ENCODE results near the gene OIT3. TPM values are rescaled to one million over a fixed set of nuclear protein-coding genes. Genes with fewer than 3 reads are reported as not detected.

OIT3 gene
- total and polyA plus RNA-seq, 12 donors = 0.06 to 1.6 (median 0.34) TPM; not detected in 5

DNA sequence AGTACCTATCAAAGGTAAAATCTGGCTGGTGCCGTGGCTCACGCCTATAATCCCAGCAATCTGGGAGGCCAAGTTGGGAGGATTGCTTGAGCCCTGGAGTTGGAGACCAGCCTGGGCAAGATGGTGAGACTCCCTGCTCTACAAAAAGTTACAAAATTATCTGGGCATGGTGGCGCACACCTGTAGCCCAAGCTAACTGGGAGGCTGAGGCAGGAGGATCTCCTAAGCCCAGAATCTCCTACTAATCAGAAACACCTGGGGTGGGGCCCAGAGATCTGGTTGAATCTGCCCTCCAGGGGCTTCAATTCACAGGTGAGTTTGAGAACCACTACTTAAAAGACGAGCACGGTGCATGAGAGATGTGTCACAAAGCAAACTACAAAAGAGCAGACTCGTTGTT, 58.6 kb downstream of the OIT3 start:
- intact Hi-C loops (cut with DNase I) = no loop called here
- no peak for ATAC-seq
- Histone ChIP-seq H3K36me3 (no peaks in the 10 kb centered on the region), H3K27ac (no peak overlapping the region), H3K4me3 (no peak overlapping the region), H3K27me3 (no peaks in the 10 kb centered on the region), H3K9me3 (no peaks in the 10 kb centered on the region), H3K4me1 (peaks cover 0 to 12% (median 0%) of the 10 kb centered on the region in 9 donors)
- DNase-seq = no peak
- TF ChIP-seq, protein P1, sequence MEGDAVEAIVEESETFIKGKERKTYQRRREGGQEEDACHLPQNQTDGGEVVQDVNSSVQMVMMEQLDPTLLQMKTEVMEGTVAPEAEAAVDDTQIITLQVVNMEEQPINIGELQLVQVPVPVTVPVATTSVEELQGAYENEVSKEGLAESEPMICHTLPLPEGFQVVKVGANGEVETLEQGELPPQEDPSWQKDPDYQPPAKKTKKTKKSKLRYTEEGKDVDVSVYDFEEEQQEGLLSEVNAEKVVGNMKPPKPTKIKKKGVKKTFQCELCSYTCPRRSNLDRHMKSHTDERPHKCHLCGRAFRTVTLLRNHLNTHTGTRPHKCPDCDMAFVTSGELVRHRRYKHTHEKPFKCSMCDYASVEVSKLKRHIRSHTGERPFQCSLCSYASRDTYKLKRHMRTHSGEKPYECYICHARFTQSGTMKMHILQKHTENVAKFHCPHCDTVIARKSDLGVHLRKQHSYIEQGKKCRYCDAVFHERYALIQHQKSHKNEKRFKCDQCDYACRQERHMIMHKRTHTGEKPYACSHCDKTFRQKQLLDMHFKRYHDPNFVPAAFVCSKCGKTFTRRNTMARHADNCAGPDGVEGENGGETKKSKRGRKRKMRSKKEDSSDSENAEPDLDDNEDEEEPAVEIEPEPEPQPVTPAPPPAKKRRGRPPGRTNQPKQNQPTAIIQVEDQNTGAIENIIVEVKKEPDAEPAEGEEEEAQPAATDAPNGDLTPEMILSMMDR (IDR thresholded peaks at IDR 0.05) = no peak
- WGBS, 2 donors = 83 to 88% methylated on average over 6 of the region's 6 CpGs

DNA sequence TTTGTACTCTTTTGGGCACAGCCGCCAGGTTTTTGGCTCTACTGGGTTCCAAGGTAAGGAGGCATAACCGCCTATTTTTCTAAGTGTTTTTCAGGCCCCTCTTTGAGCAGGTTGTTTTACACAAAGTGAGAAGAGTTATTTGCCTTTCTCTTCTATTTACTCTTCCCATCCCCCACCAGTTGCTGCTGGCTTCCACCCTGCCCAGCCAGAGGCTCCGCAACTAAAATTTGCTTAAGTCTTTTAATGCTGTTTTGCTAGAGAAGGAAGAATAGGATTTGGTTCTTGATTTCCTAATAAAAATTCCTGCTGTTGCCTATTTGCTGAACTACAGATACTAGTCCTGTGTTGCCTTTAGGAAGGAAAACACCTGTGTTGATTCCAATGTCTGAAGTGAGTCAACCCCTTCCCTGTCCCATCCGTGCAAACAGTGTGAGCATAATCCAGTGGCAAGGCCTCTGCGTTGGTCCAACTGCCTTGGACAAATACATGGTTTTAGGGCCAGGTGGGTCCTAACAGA, 59.2 kb downstream of the OIT3 start:
- no peak overlapping the region for H3K4me3 ChIP-seq
- H3K36me3 ChIP-seq = no peaks in the 10 kb centered on the region
- ATAC-seq (no peak), DNase-seq (no peak)
- intact Hi-C loops (cut with DNase I) = no loop called here
- TF ChIP-seq, protein P1 (IDR thresholded peaks at IDR 0.05) = no peak
- H3K27ac ChIP-seq = no peak overlapping the region
- peaks cover 0 to 12% (median 0%) of the 10 kb centered on the region in 9 donors for H3K4me1 ChIP-seq
- H3K27me3 ChIP-seq = no peaks in the 10 kb centered on the region
- WGBS, 2 donors = 79 to 84% methylated on average over 5 of the region's 5 CpGs
- H3K9me3 ChIP-seq = no peaks in the 10 kb centered on the region

DNA sequence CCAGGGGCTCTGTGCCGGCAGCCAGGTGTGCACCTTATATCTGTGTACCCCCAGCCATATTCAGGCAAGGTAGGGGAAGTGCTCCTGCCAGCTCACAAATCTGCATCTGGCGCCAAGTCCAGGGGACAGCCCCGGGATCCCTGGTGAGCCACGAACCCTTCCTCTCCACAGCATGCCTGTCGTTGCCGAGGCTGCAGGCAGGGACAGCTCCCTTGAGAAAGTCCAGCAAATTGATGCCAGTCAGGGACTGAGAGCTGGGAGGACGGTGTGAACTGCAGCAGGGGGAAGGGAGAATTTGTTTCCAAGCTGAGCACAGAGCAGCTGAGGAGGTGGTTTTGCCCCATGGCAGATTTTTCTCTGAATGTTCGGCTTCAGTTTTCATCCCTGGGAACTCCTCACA, 60.1 kb downstream of the OIT3 start:
- intact Hi-C loops (cut with DNase I) = no loop called here
- TF ChIP-seq, protein P1 (IDR thresholded peaks at IDR 0.05) = no peak
- peaks cover 0 to 12% (median 0%) of the 10 kb centered on the region in 9 donors for H3K4me1 ChIP-seq
- WGBS, 2 donors = 39 to 41% methylated on average over 8 of the region's 8 CpGs
- ATAC-seq (peak in 6 of 8 donors; percentile 54 to 87 (median 73)), DNase-seq (peak in 1 of 2 donors; percentile 16)
- H3K4me3 ChIP-seq = no peak overlapping the region
- H3K9me3 ChIP-seq = no peaks in the 10 kb centered on the region
- no peaks in the 10 kb centered on the region for H3K27me3 ChIP-seq
- H3K36me3 ChIP-seq = no peaks in the 10 kb centered on the region
- peak overlapping the region in 1 of 10 donors; percentile 4 for H3K27ac ChIP-seq

DNA sequence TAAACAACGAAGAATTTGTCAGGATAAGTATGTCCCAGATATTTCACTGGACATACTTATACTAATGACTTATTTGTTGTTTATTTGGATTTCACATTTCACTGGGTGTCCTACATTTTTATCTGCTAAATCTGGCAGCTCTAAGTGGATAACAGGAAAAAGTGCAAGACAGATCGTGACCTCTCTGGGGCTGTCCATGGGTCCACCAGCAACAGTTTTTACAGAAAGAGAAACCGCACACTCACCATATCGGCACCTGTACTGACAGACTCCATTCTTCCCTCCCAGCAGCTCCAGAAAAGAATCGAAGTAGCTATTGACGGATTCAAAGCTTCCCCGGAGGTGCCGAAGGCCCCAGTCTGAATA, 60.7 kb downstream of the OIT3 start:
- ATAC-seq (peak in 2 of 8 donors; percentile 11 to 27), DNase-seq (no peak)
- TF ChIP-seq, protein P1 (IDR thresholded peaks at IDR 0.05) = no peak
- Histone ChIP-seq H3K4me3 (no peak overlapping the region), H3K36me3 (no peaks in the 10 kb centered on the region), H3K27me3 (no peaks in the 10 kb centered on the region), H3K9me3 (no peaks in the 10 kb centered on the region), H3K27ac (peak overlapping the region in 2 of 10 donors; percentile 4 to 5), H3K4me1 (peaks cover 0 to 12% (median 0%) of the 10 kb centered on the region in 9 donors)
- WGBS, 2 donors = 67 to 68% methylated on average over 8 of the region's 8 CpGs
- intact Hi-C loops (cut with DNase I) = no loop called here
